Stimulated activated naive CD8-positive, alpha-beta T cell treated with anti-CD3 and anti-CD28 coated beads, Interleukin-15, Interleukin-2, amounts not matched to agents 100 U/mL and 50 U/mL, for 24 hours (primary cell): ENCODE measurements around the gene MAST4.

Experiments
- ATAC-seq: fragments of 150-1000 bp; cut with Tn5 transposase; one replicate; pipeline ENCODE4 v1.10.0; 2021
- DNase-seq: peaks from one replicate; pipeline ENCODE4 v3.0.0; 2021

The MAST4 gene

GRCh38 chr5:66908230-66908629 is 312.0 kb downstream of the MAST4 start:
- ATAC-seq (no peak), DNase-seq (no peak)

GRCh38 chr5:66909364-66909763 is 313.2 kb downstream of the MAST4 start:
- ATAC-seq (peak; percentile 53), DNase-seq (no peak)

GRCh38 chr5:66912787-66913186 is 316.6 kb downstream of the MAST4 start:
- DNase-seq (no peak), ATAC-seq (no peak)

- ATAC-seq, result no peak
- DNase-seq, result no peak
These were observed 319.3 kb downstream of the MAST4 start for GRCh38 chr5:66915531-66915930.

- no peak for ATAC-seq
These were observed 326.7 kb downstream of the MAST4 start for GRCh38 chr5:66922881-66923280.

GRCh38 chr5:66923457-66923856 is 327.3 kb downstream of the MAST4 start:
- ATAC-seq (no peak), DNase-seq (no peak)

More at GRCh38 chr5:66922881-66923280, 326.7 kb downstream of the MAST4 start:
- DNase-seq, result no peak

- DNase-seq (no peak), ATAC-seq (no peak)
These were observed 327.7 kb downstream of the MAST4 start for GRCh38 chr5:66923922-66924321.

GRCh38 chr5:66927140-66927539 is 330.9 kb downstream of the MAST4 start:
- no peak for ATAC-seq

GRCh38 chr5:66929281-66929680 is 333.1 kb downstream of the MAST4 start:
- no peak for ATAC-seq
- no peak for DNase-seq

More at GRCh38 chr5:66927140-66927539, 330.9 kb downstream of the MAST4 start:
- DNase-seq, result no peak

GRCh38 chr5:66929995-66930394 is 333.8 kb downstream of the MAST4 start:
- DNase-seq (no peak), ATAC-seq (no peak)

- DNase-seq, result no peak
- no peak for ATAC-seq
These were observed 335.5 kb downstream of the MAST4 start for GRCh38 chr5:66931651-66932050.

GRCh38 chr5:66932457-66932856 is 336.3 kb downstream of the MAST4 start:
- ATAC-seq, result no peak
- DNase-seq, result no peak

GRCh38 chr5:66933066-66933465 is 336.9 kb downstream of the MAST4 start:
- DNase-seq (no peak), ATAC-seq (no peak)

- no peak for DNase-seq
- no peak for ATAC-seq
These were observed 342.9 kb downstream of the MAST4 start for GRCh38 chr5:66939094-66939493.

- DNase-seq, result peak; percentile 34
- peak; percentile 88 for ATAC-seq
These were observed 349.5 kb downstream of the MAST4 start for GRCh38 chr5:66945389-66946349.

- ATAC-seq, result no peak
- no peak for DNase-seq
These were observed 351.3 kb downstream of the MAST4 start for GRCh38 chr5:66947458-66947857.

GRCh38 chr5:66949066-66949465 is 352.9 kb downstream of the MAST4 start:
- DNase-seq (no peak), ATAC-seq (no peak)

- DNase-seq, result no peak
- ATAC-seq, result no peak
These were observed 356.0 kb downstream of the MAST4 start for GRCh38 chr5:66952153-66952552.

GRCh38 chr5:66956439-66956838 is 360.2 kb downstream of the MAST4 start:
- no peak for DNase-seq
- ATAC-seq, result no peak

- no peak for DNase-seq
These were observed 362.2 kb downstream of the MAST4 start for GRCh38 chr5:66958201-66958979.

GRCh38 chr5:66958980-66959641 is 362.9 kb downstream of the MAST4 start:
- ATAC-seq (no peak), DNase-seq (no peak)

More at GRCh38 chr5:66958201-66958979, 362.2 kb downstream of the MAST4 start:
- no peak for ATAC-seq

GRCh38 chr5:66959653-66960052 is 363.5 kb downstream of the MAST4 start:
- DNase-seq (no peak), ATAC-seq (no peak)
